Astrocyte (in vitro differentiated cells and primary cell): ENCODE measurements around the gene EXOC4.

ENCODE experiments used
- EZH2 ChIP-seq: IDR thresholded peaks from 2 replicates; pipeline ENCODE4 v1.6.1; 2012; ENCODE audit warnings: mild to moderate bottlenecking, low read length, inconsistent platforms; ENCODE audit not compliant: insufficient read depth
- TF ChIP-seq, protein P1 (sequence below): IDR thresholded peaks from 2 replicates; pipeline ENCODE4 v1.5.1; 2011; ENCODE audit warnings: low read depth, mild to moderate bottlenecking, inconsistent platforms, low read length, moderate library complexity; ENCODE audit not compliant: insufficient read depth

DNA sequence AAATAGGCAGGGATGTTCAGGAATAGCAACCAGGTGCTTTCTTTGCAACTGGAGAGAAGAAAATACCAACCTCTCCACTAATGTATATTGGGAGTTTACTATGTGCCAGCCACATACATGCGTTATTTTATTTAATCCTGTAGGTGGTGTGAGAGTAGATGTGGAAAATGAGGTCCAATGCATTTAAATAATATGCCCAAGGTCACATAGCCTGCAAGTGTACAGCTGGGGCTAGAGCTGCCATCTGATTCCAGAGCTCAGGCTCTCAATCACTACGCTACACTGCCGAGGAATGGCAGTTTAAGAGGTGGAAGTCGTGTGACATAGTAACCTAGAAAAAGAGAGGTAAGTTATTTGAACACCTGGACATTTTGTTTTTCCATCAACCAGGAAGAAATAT lies 277.0 kb downstream of the EXOC4 start:
- TF ChIP-seq, protein P1, sequence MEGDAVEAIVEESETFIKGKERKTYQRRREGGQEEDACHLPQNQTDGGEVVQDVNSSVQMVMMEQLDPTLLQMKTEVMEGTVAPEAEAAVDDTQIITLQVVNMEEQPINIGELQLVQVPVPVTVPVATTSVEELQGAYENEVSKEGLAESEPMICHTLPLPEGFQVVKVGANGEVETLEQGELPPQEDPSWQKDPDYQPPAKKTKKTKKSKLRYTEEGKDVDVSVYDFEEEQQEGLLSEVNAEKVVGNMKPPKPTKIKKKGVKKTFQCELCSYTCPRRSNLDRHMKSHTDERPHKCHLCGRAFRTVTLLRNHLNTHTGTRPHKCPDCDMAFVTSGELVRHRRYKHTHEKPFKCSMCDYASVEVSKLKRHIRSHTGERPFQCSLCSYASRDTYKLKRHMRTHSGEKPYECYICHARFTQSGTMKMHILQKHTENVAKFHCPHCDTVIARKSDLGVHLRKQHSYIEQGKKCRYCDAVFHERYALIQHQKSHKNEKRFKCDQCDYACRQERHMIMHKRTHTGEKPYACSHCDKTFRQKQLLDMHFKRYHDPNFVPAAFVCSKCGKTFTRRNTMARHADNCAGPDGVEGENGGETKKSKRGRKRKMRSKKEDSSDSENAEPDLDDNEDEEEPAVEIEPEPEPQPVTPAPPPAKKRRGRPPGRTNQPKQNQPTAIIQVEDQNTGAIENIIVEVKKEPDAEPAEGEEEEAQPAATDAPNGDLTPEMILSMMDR = no peak
- TF ChIP-seq EZH2 = no peak
